Liver (tissue), 3 donors: ENCODE measurements around the gene ARMC12.

Experiments used
- ATF3 ChIP-seq: IDR thresholded peaks from 2 replicates; pipeline ENCODE4 v1.6.1; 2016; ENCODE audit warnings: antibody characterized with exemption
- JUND ChIP-seq, 2 donors: IDR thresholded peaks; 2 replicates each; pipeline ENCODE4 v1.6.1; 2016; ENCODE audit warnings: antibody characterized with exemption in 2 of 2
- TF ChIP-seq, protein P1 (sequence below): fragments of 150-350 bp; IDR thresholded peaks from 2 replicates; pipeline ENCODE4 v1.5.1; 2017; ENCODE audit warnings: improper control_type of control experiment, low read depth, low read length; ENCODE audit not compliant: missing input control
- donor health status: healthy.
- donor health status: healthy.

DNA sequence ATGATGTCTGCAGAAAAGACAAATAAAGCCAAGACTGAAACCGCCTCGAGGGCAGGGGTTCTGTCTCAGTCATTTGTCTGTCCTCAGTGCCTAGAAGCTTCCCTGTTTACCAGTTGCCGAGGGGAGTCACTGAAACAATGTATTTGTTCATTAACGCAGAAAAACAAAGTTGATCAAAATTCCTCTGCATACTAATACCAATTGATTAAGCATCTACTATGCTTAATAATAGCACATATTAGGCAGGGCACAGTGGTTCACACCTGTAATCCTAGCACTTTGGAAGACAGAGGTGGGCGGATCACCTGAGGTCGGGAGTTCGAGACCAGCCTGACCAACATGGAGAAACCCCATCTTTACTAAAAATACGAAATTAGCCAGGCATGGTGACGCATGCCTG is 46.3 kb upstream of the ARMC12 start:
- TF ChIP-seq ATF3 (no peak), JUND (IDR thresholded peaks at IDR 0.05) (no peak)
- TF ChIP-seq, protein P1, sequence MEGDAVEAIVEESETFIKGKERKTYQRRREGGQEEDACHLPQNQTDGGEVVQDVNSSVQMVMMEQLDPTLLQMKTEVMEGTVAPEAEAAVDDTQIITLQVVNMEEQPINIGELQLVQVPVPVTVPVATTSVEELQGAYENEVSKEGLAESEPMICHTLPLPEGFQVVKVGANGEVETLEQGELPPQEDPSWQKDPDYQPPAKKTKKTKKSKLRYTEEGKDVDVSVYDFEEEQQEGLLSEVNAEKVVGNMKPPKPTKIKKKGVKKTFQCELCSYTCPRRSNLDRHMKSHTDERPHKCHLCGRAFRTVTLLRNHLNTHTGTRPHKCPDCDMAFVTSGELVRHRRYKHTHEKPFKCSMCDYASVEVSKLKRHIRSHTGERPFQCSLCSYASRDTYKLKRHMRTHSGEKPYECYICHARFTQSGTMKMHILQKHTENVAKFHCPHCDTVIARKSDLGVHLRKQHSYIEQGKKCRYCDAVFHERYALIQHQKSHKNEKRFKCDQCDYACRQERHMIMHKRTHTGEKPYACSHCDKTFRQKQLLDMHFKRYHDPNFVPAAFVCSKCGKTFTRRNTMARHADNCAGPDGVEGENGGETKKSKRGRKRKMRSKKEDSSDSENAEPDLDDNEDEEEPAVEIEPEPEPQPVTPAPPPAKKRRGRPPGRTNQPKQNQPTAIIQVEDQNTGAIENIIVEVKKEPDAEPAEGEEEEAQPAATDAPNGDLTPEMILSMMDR: no peak
